Endothelial cell of umbilical vein (primary cell): ENCODE measurements around the gene TAS1R1. TPM values are rescaled to one million over a fixed set of nuclear protein-coding genes. Genes with fewer than 3 reads are reported as not detected.

Experiments
- BruUV-seq: library from RNA; stranded (reverse); fragments of 400-500 nt; replicated peaks from 2 replicates; lab custom pipeline; 2021; lab: Mats Ljungman, UMichigan
- CTCF ChIA-PET: fragments of 300-600, 350-600 bp; sonication (Branson Sonifier 250); formaldehyde crosslinking; loops from one replicate; lab custom pipeline; 2021; ENCODE audit warnings: antibody characterized with exemption, inconsistent platforms; lab: Charles Lee
- POLR2A ChIA-PET: fragments of 300-600, 350-600 bp; sonication (Branson Sonifier 250); formaldehyde crosslinking; loops from one replicate; lab custom pipeline; 2021; ENCODE audit warnings: antibody characterized with exemption, inconsistent platforms; lab: Charles Lee
- DNase-seq: peaks from one replicate; pipeline ENCODE4 v3.0.0-alpha.2; 2011; ENCODE audit warnings: low read depth, low spot score
- FAIRE-seq: peaks from 2 replicates; lab custom pipeline; 2011; peaks lifted over from hg19 to GRCh38; lab: Jason Lieb, UNC
- H2AFZ ChIP-seq: 2 replicates; pipeline ENCODE4 v1.6.0; 2012; ENCODE audit warnings: low read depth, low read length, control low read depth, inconsistent platforms
- H3K27ac ChIP-seq: 2 replicates; pipeline ENCODE4 v1.5.1; 2011; ENCODE audit warnings: low read depth, mild to moderate bottlenecking, control low read depth, low read length, moderate library complexity; ENCODE audit not compliant: insufficient read depth
- H3K27me3 ChIP-seq, 2 experiments: 2 replicates each; pipeline versions ENCODE4 v1.6.0 to v1.6.1; 2011; ENCODE audit warnings: low read length in 2 of 2, mixed read lengths in 1 of 2; ENCODE audit not compliant: control insufficient read depth in 2 of 2, insufficient read depth in 2 of 2
- H3K36me3 ChIP-seq, 2 experiments: 2 replicates in 1 of 2; 3 replicates in 1 of 2; pipeline ENCODE4 v1.5.1; 2011; ENCODE audit warnings: low read length in 2 of 2, mild to moderate bottlenecking in 1 of 2, moderate library complexity in 1 of 2; ENCODE audit not compliant: control insufficient read depth in 2 of 2, insufficient read depth in 2 of 2; ENCODE audit errors: extremely low read depth in 1 of 2
- H3K4me1 ChIP-seq: 3 replicates; pipeline ENCODE4 v1.5.1; 2011; ENCODE audit warnings: mild to moderate bottlenecking, low read length; ENCODE audit not compliant: control insufficient read depth, insufficient read depth; ENCODE audit errors: extremely low read depth
- H3K4me2 ChIP-seq: 2 replicates; pipeline ENCODE4 v1.6.1; 2011; ENCODE audit warnings: low read length, control low read depth, mixed read lengths; ENCODE audit not compliant: insufficient read depth
- H3K4me3 ChIP-seq, 3 experiments: fragments of 200-600 bp in 1 of 3; sonication (generic), shearing (Covaris generic) in 1 of 3; replicated peaks in 1 of 3; 2 replicates each; pipeline ENCODE4 v1.5.1; 2011 to 2016; ENCODE audit warnings: control low read depth in 3 of 3, low read length in 3 of 3, mild to moderate bottlenecking in 2 of 3, inconsistent platforms in 1 of 3, low read depth in 1 of 3, moderate library complexity in 1 of 3; ENCODE audit not compliant: insufficient read depth in 1 of 3
- H3K79me2 ChIP-seq: 2 replicates; pipeline ENCODE4 v1.6.0; 2012; ENCODE audit warnings: low read length, inconsistent platforms; ENCODE audit not compliant: control insufficient read depth, insufficient read depth
- H3K9ac ChIP-seq: replicated peaks from 2 replicates; pipeline ENCODE3; 2011; ENCODE audit warnings: low read length, control low read depth; ENCODE audit not compliant: insufficient read depth; ENCODE audit errors: extremely low read depth
- H3K9me1 ChIP-seq: replicated peaks from 3 replicates; pipeline ENCODE4 v1.6.0; 2011; ENCODE audit warnings: mild to moderate bottlenecking, low read length; ENCODE audit not compliant: control insufficient read depth, insufficient read depth; ENCODE audit errors: extremely low read depth
- H3K9me3 ChIP-seq: replicated peaks from 2 replicates; pipeline ENCODE4 v1.5.1; 2012; ENCODE audit warnings: low read length, inconsistent platforms; ENCODE audit not compliant: control insufficient read depth, insufficient read depth
- H4K20me1 ChIP-seq: replicated peaks from 2 replicates; pipeline ENCODE3; 2011; ENCODE audit warnings: mild to moderate bottlenecking, low read length; ENCODE audit not compliant: control insufficient read depth, insufficient read depth; ENCODE audit errors: extremely low read depth
- CTCF ChIP-seq, 2 donors: IDR thresholded peaks; 1 replicate in 1 of 2; 2 replicates in 1 of 2; pipeline ENCODE4 v1.5.1; 2011; ENCODE audit warnings: low read length in 2 of 2, mild to moderate bottlenecking in 2 of 2, moderate library complexity in 2 of 2, control low read depth in 1 of 2, inconsistent platforms in 1 of 2, low read depth in 1 of 2; ENCODE audit not compliant: insufficient read depth in 1 of 2; ENCODE audit errors: extremely low read depth in 1 of 2
- EZH2 ChIP-seq: IDR thresholded peaks from 2 replicates; pipeline ENCODE4 v1.6.1; 2012; ENCODE audit warnings: borderline replicate concordance, low read depth, mild to moderate bottlenecking, moderate library complexity, low read length, inconsistent platforms; ENCODE audit not compliant: severe bottlenecking
- FOS ChIP-seq: IDR thresholded peaks from 2 replicates; pipeline ENCODE4 v1.6.1; 2011; ENCODE audit warnings: mild to moderate bottlenecking, low read length, moderate library complexity, borderline replicate concordance; ENCODE audit not compliant: insufficient read depth
- GATA2 ChIP-seq: IDR thresholded peaks from 2 replicates; pipeline ENCODE4 v1.7.0; 2011; ENCODE audit warnings: low read depth, mild to moderate bottlenecking, moderate library complexity, mixed read lengths, low read length; ENCODE audit not compliant: insufficient read length, insufficient read depth
- JUN ChIP-seq: IDR thresholded peaks from 2 replicates; pipeline ENCODE4 v1.6.1; 2011; ENCODE audit warnings: borderline replicate concordance, low read depth; ENCODE audit not compliant: insufficient read length, insufficient read depth
- MAX ChIP-seq: IDR thresholded peaks from 2 replicates; pipeline ENCODE4 v1.6.1; 2011; ENCODE audit not compliant: insufficient read depth, insufficient read length
- MYC ChIP-seq: IDR thresholded peaks from one replicate; pipeline ENCODE4 v1.6.1; 2011; ENCODE audit warnings: mild to moderate bottlenecking, low read depth, low read length
- POLR2A ChIP-seq: IDR thresholded peaks from 2 replicates; pipeline ENCODE4 v1.6.1; 2012; ENCODE audit warnings: low read depth, mild to moderate bottlenecking, control low read depth, low read length
- POLR2AphosphoS5 ChIP-seq: IDR thresholded peaks from 2 replicates; pipeline ENCODE4 v1.6.1; 2012; ENCODE audit warnings: low read depth, mild to moderate bottlenecking, control low read depth, low read length, moderate library complexity; ENCODE audit not compliant: insufficient read depth
- dilution Hi-C: fragments of 300-500 bp; cut with MboI; formaldehyde crosslinking; loops from one replicate; pipeline ENCODE4 v1.15.0; 2019; ENCODE audit warnings: low sequenced_read_pairs; ENCODE audit not compliant: extremely low pct_ligation_motif_present
- intact Hi-C: fragments of 100-400 bp; cut with micrococcal nuclease; formaldehyde crosslinking; loops from one replicate; pipeline ENCODE4 v1.10.0; 2022
- polyA plus RNA-seq, 4 experiments: library from polyadenylated mRNA; depleted of rRNA in 3 of 4; stranded (reverse) in 3 of 4; unstranded in 1 of 4; fragments of >200 nt; gene quantifications; 2 replicates each; pipeline versions ENCODE4 v1.2.1 to v1.2.3, GENCODE V29; 2011 to 2012; ENCODE audit warnings: missing spikeins in 1 of 4
- total RNA-seq: library from RNA; stranded (reverse); gene quantifications from 2 replicates; pipeline ENCODE4 v1.2.3, GENCODE V29; 2021

TAS1R1 gene
- total and polyA plus RNA-seq, 2 donors (not counting 3 experiments of a cell fraction or from before 2014, with no cell fraction given), result not detected

- intact Hi-C loops (no loop called here), dilution Hi-C loops (no loop called here)
- no peaks in the 10 kb centered on the region for H3K9me1 ChIP-seq
- no peak overlapping the region for H3K4me3 ChIP-seq
- DNase-seq, result no peak
- TF ChIP-seq EZH2, result no peak
- no peak for TF ChIP-seq POLR2A
- TF ChIP-seq MAX, result no peak
- no peak for TF ChIP-seq CTCF (IDR thresholded peaks at IDR 0.05; ENCODE audit: extremely low read depth in 1 of 2, insufficient read depth in 1 of 2, low read depth in 1 of 2, low read length in 2 of 2)
- no peak for TF ChIP-seq MYC
- TF ChIP-seq JUN, result no peak
- no peak for TF ChIP-seq POLR2AphosphoS5
- TF ChIP-seq FOS, result no peak
- no peak for TF ChIP-seq GATA2
- POLR2A ChIA-PET, result no interaction called here
- no peaks in the 10 kb centered on the region for H3K27me3 ChIP-seq
- H3K79me2 ChIP-seq, result no peaks in the 10 kb centered on the region
- H3K9ac ChIP-seq, result no peak overlapping the region
- no peak overlapping the region for H2AFZ ChIP-seq
- no peak for FAIRE-seq
- BruUV-seq, result no TSS peak
- CTCF ChIA-PET, result interaction anchor here (1.2 to 1.5 kb wide), 2 partner anchors 14 to 22 kb away, joined by 3 to 9 read pairs; no protein-coding TSS in a partner anchor
- H3K9me3 ChIP-seq, result no peaks in the 10 kb centered on the region
- H3K4me1 ChIP-seq, result no peaks in the 10 kb centered on the region
- H3K4me2 ChIP-seq, result no peak overlapping the region
- no peak overlapping the region for H3K27ac ChIP-seq
- no peaks in the 10 kb centered on the region for H3K36me3 ChIP-seq
- no peaks in the 10 kb centered on the region for H4K20me1 ChIP-seq
Observed at GRCh38 chr1:6508154-6508815, 46.8 kb upstream of the TAS1R1 start.
